AG09309 (cell line): ENCODE measurements around the gene HRK.

Source experiments
- DNase-seq: peaks from one replicate; pipeline ENCODE4 v3.0.0-alpha.2; 2010; ENCODE audit warnings: low read depth
- H3K4me3 ChIP-seq: 2 replicates; pipeline ENCODE4 v1.5.1; 2011; ENCODE audit warnings: mild to moderate bottlenecking, low read depth, low read length, moderate library complexity; ENCODE audit not compliant: control insufficient read depth
- TF ChIP-seq, protein P1 (sequence below): IDR thresholded peaks from 2 replicates; pipeline ENCODE4 v1.5.1; 2011; ENCODE audit warnings: mild to moderate bottlenecking, low read depth, low read length, inconsistent platforms; ENCODE audit not compliant: insufficient read depth, control insufficient read depth; ENCODE audit errors: missing control alignments

The HRK gene

GRCh38 chr12:116891019-116891418 is 9.8 kb upstream of the HRK start:
- DNase-seq = no peak
- TF ChIP-seq, protein P1, sequence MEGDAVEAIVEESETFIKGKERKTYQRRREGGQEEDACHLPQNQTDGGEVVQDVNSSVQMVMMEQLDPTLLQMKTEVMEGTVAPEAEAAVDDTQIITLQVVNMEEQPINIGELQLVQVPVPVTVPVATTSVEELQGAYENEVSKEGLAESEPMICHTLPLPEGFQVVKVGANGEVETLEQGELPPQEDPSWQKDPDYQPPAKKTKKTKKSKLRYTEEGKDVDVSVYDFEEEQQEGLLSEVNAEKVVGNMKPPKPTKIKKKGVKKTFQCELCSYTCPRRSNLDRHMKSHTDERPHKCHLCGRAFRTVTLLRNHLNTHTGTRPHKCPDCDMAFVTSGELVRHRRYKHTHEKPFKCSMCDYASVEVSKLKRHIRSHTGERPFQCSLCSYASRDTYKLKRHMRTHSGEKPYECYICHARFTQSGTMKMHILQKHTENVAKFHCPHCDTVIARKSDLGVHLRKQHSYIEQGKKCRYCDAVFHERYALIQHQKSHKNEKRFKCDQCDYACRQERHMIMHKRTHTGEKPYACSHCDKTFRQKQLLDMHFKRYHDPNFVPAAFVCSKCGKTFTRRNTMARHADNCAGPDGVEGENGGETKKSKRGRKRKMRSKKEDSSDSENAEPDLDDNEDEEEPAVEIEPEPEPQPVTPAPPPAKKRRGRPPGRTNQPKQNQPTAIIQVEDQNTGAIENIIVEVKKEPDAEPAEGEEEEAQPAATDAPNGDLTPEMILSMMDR = no peak
- no peak overlapping the region for H3K4me3 ChIP-seq

- H3K4me3 ChIP-seq = no peak overlapping the region
- TF ChIP-seq, protein P1 = no peak
- no peak for DNase-seq
These were observed 9.1 kb upstream of the HRK start for GRCh38 chr12:116890330-116890729.

DNA sequence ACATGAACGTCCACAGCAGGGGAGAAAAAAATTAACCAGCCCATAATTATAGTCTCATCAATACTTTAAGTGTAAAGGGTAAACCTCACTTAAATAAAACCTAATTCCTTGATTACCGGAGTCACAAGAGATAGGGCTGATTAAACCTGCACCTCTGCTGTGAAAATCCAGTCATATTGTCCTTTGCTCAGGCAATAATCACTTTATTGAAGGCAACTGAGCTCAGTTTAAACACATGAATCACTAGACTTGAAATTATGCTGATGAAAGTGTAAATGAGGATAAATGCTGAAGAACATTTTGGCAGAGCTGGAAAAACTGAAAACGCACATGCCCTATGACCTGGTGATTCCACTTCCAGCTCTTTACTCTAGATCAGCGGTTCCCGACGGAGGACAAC is 6.7 kb upstream of the HRK start:
- TF ChIP-seq, protein P1 = no peak
- H3K4me3 ChIP-seq = no peak overlapping the region
- DNase-seq = no peak

- DNase-seq = no peak
- TF ChIP-seq, protein P1 = no peak
- no peak overlapping the region for H3K4me3 ChIP-seq
These were observed 6.0 kb upstream of the HRK start for GRCh38 chr12:116887244-116887643.

- H3K4me3 ChIP-seq = no peak overlapping the region
- no peak for DNase-seq
- TF ChIP-seq, protein P1 = no peak
These were observed 4.2 kb upstream of the HRK start for GRCh38 chr12:116885491-116885890.

GRCh38 chr12:116884871-116885270 is 3.6 kb upstream of the HRK start:
- TF ChIP-seq, protein P1 = no peak
- no peak for DNase-seq
- no peak overlapping the region for H3K4me3 ChIP-seq

DNA sequence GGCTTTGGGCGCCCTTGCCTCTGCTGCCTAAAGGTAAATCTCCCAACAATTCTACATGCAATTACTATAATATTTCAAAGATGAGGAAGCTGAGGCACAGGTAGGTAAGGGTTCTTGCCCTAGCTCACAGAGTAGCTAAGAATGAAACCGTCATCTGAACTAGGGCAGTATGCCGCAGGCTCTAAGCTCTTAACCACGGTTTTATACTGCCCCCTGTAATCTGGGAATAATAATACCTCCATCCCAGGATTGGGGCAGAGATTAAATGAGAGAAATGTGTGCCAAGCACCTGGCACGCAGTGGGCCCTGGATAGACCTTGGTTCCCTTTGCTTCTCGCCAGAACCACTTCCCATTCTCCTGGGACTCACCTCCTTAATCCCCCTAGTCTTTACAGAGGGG is 1.5 kb upstream of the HRK start:
- TF ChIP-seq, protein P1 = peak; percentile 52
- no peak overlapping the region for H3K4me3 ChIP-seq
- DNase-seq = no peak
